A549 treated with ZK216348 at 1 μM for 4 hours (cell line): ENCODE data around the gene SPECC1L. TPM values are rescaled to one million over a fixed set of nuclear protein-coding genes. Genes with fewer than 3 reads are reported as not detected.

Experiments used
- total RNA-seq: library from RNA; stranded (reverse); fragments of 200-300 nt; extraction: Qiagen RNA extraction; gene quantifications from 5 replicates; pipeline ENCODE4 v1.2.3, GENCODE V29; 2022; ENCODE audit warnings: low read depth

SPECC1L gene
- total RNA-seq, result 14.1 to 17.0 TPM (median 16.2 TPM) in 5 replicates

GRCh38 chr22:24270556-24271385 is at the start of gene SPECC1L:
TSS of gene SPECC1L (plus strand) at chr22:24270831. CDS start at chr22:24302232, 31,401 bp downstream.

GRCh38 chr22:24245030-24245431 is 25.6 kb upstream of the SPECC1L start, which contains the start of gene GGT5:
TSS of gene GGT5 (minus strand) at chr22:24245082. CDS start at chr22:24244725, 357 bp downstream.

GRCh38 chr22:24427500-24428164 is 157.0 kb downstream of the SPECC1L start, which contains the start of gene ADORA2A:
TSS of gene ADORA2A (plus strand) at chr22:24427599. CDS start at chr22:24433405, 5,806 bp downstream.

Other genes starting within 250 kb of the SPECC1L start
- gene SUSD2, start 89.3 kb upstream of the SPECC1L start, total RNA-seq, result 41.6 to 76.6 TPM (median 72.0 TPM) in 5 replicates
- gene GGT5, start 25.7 kb upstream of the SPECC1L start, total RNA-seq, result 1.5 to 4.0 TPM (median 3.7 TPM) in 5 replicates
- 0.57 to 0.93 TPM (median 0.69 TPM) in 5 replicates for gene ADORA2A, start 156.8 kb downstream of the SPECC1L start, total RNA-seq
- 0.05 TPM in 1 of 5 replicates, not detected in the others for gene UPB1, start 224.5 kb downstream of the SPECC1L start, total RNA-seq